NOMO-1 treated with dmso at 0.1 percent for 144 hours (cell line): ENCODE measurements around the gene RAB24.
A peak's percentile ranks its signal among the peaks of the same experiment; 100 is the strongest.
"Not testable (repeated sequence)": the region's sequence is repeated elsewhere in the genome, so short reads cannot be mapped to it uniquely, and the experiment has no call there.

Experiments
- DNase-seq: peaks from one replicate; lab custom pipeline; 2025; ENCODE audit not compliant: unreplicated experiment; lab: John Stamatoyannopoulos, UW

The RAB24 gene

GRCh38 chr5:177303121-177303924 is at the start of gene RAB24, which contains the start of gene PRELID1:
Gene RAB24 (minus strand): TSS chr5:177303719. CDS start chr5:177303288, 431 bp downstream.
Gene PRELID1 (plus strand): TSS chr5:177303799. CDS start chr5:177303986, 187 bp downstream.
- DNase-seq, result peak; percentile 58

- DNase-seq, result peak; percentile 21
These were observed 49.6 kb upstream of the RAB24 start for GRCh38 chr5:177353093-177353492.

GRCh38 chr5:177351392-177352329 is 48.1 kb upstream of the RAB24 start, which contains the start of gene LMAN2:
Gene LMAN2 (minus strand): TSS chr5:177351668. CDS start chr5:177351647, 21 bp downstream.
- peak; percentile 97 for DNase-seq

GRCh38 chr5:177350776-177351391 is 47.4 kb upstream of the RAB24 start:
- no peak for DNase-seq

GRCh38 chr5:177349762-177350161 is 46.2 kb upstream of the RAB24 start:
- DNase-seq, result no peak

- DNase-seq, result no peak
These were observed 45.8 kb upstream of the RAB24 start for GRCh38 chr5:177349362-177349647.

GRCh38 chr5:177347699-177348098 is 44.2 kb upstream of the RAB24 start:
- no peak for DNase-seq

- DNase-seq, result no peak
These were observed 43.3 kb upstream of the RAB24 start for GRCh38 chr5:177346820-177347219.

- no peak for DNase-seq
These were observed 41.4 kb upstream of the RAB24 start for GRCh38 chr5:177344891-177345290.

GRCh38 chr5:177343777-177344176 is 40.3 kb upstream of the RAB24 start:
- no peak for DNase-seq

- not testable (repeated sequence) for DNase-seq
These were observed 39.5 kb upstream of the RAB24 start for GRCh38 chr5:177343000-177343399.

- no peak for DNase-seq
These were observed 35.7 kb upstream of the RAB24 start for GRCh38 chr5:177339107-177339638.

- DNase-seq, result no peak
These were observed 35.0 kb upstream of the RAB24 start for GRCh38 chr5:177338251-177339106.

GRCh38 chr5:177336603-177337494 is 33.3 kb upstream of the RAB24 start:
- no peak for DNase-seq

- DNase-seq, result peak; percentile 17
These were observed 32.6 kb upstream of the RAB24 start for GRCh38 chr5:177336112-177336511.

- DNase-seq, result no peak
These were observed 32.2 kb upstream of the RAB24 start for GRCh38 chr5:177335701-177336065.

GRCh38 chr5:177334781-177335700 is 31.5 kb upstream of the RAB24 start:
- DNase-seq, result no peak

GRCh38 chr5:177334155-177334551 is 30.6 kb upstream of the RAB24 start:
- DNase-seq, result no peak
